PC-3 (cell line): ENCODE results near the gene CEP126.

ENCODE experiments used
- CTCF ChIP-seq: fragments of 300-600 bp; sonication (generic); conservative IDR thresholded peaks from 2 replicates; pipeline ENCODE4 v1.5.1; 2017; ENCODE audit warnings: antibody characterized with exemption, low read depth, mild to moderate bottlenecking, low read length
- EZH2 ChIP-seq: fragments of 300-600 bp; sonication (generic); IDR thresholded peaks from one replicate; pipeline ENCODE4 v1.6.1; 2017; ENCODE audit warnings: antibody characterized with exemption, mild to moderate bottlenecking, low read length; ENCODE audit not compliant: unreplicated experiment
- EZH2phosphoT487 ChIP-seq: fragments of 300-600 bp; sonication (generic); IDR thresholded peaks from 2 replicates; pipeline ENCODE4 v1.6.1; 2018; ENCODE audit warnings: mild to moderate bottlenecking, antibody characterized with exemption, low read length, borderline replicate concordance

- no peak for TF ChIP-seq CTCF
- TF ChIP-seq EZH2, result no peak
- TF ChIP-seq EZH2phosphoT487, result no peak
These were observed 98.1 kb downstream of the CEP126 start for GRCh38 chr11:102012946-102013345.
